Activated T-cell treated with anti-CD3 and anti-CD28 coated beads for 4 hours (primary cell): ENCODE data around the gene KIAA1614.

Experiments used
- DNase-seq: peaks from one replicate; pipeline ENCODE4 v3.0.0-alpha.2; 2020

KIAA1614 gene, protein sequence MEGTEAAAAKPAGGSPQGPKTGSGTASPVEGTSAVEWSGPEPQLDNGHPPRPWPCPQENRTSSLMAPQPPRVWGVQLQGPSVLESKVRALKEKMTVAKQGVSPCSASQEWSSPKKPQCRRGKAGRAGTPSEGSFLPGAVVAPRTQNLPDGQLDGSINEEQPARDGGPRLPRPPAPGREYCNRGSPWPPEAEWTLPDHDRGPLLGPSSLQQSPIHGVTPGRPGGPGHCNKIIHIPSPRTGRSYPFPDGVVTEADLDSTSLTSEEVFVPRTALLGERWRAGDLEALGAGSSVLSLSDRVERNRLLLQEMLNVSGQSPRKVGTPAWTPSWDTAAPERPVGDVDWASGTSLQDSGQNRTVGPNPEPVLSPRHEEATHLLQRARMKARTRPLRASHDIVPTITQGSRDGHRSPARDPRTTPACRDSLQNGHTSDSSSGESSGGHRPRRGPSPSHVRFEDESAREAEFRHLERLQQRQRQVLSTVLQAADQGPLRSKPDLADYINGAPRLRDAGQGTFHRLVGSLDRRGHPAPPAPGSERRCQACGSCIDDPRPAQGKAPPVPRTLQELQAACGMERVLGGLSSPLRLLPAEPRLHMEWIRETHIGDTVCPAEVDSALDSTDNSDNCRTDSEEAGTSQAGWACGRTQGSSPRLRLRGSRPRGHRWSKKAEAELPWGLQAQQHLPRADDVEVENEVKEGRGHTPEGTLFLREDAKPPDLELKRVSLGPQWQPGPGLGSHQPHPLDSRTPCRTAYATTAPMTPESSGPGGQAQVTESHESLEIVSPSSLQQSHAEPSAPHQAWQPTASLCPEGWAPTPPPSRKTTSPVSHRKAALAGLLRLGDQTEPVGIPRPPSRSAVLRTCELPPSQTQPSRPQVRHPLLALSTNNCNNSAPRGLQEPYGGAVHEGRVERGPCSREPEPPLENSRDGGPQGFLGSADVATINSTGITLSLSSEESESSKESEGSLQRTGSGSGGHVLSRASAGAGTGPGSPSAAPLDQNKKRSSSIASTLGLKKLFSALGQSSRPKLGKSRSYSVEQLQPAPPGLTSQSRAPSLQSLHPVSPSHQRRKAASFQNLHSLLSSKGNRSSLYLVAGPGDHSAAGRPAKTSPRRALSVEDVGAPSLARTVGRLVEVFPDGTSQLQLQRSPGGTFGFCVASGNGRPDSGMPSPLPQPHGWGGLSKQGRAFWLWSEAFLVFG

GRCh38 chr1:180912801-180913565, at the start of gene KIAA1614:
KIAA1614 (plus strand) TSS chr1:180912897; CDS start chr1:180913244, 347 bp downstream.
- no peak for DNase-seq

- DNase-seq = no peak
Measured at GRCh38 chr1:180863158-180863775, 49.4 kb upstream of the KIAA1614 start.

DNA sequence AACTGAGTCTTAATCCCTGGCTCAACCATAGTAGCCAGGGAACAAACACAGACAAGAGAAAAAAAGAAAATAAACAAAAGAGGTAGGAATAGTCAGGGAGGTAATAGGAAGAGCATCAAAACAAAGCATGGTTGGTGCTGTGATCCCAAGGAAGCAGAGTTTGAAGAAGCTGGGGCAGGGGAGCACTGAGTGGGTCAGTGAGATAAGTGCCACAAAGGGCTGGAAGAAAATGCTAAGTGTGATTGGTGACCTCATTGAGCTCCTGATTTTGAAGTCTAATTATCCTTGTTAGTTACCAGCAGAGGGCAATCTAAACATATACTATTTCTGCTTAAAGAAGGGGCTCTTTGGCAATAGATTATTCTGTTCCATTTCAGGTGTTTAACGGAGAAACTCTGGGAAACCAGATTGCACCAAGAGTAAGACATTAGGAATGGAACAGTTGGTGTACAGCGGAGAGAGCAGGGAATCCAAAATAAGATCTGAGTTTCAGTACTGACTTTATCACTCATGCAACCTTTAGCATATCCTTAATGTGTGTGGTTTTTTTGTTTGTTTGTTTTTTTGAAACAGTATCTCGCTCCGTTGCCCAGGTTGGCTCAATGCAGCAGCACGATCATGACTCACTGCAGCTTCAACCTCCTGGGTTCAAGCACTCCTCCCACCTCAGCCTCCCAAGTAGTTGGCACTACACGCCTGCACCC, 30.7 kb upstream of the KIAA1614 start:
- DNase-seq = no peak

GRCh38 chr1:180884588-180885300, 28.0 kb upstream of the KIAA1614 start:
- no peak for DNase-seq

DNA sequence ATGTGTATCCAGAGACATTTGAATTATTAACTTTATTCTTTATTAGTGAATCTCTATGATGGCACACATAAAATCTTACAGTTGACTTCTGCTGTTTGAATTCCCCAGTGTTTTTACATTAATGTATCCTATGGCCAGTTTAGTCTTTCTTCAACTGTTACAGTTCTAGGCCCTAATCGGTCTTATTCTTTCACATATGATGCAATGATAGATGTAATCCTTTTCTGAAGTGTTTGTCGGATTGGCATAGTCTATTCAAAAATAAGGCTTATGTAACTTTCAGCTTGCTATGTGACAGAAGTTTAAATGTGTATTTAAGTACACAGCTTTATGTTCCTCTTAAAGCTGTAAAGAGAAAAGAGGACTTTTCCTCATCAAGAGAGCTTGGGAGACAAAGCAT, 26.4 kb upstream of the KIAA1614 start:
- DNase-seq = no peak

GRCh38 chr1:180887841-180888240, 24.9 kb upstream of the KIAA1614 start:
- no peak for DNase-seq

GRCh38 chr1:180888870-180889269, 23.8 kb upstream of the KIAA1614 start:
- no peak for DNase-seq

- no peak for DNase-seq
Measured at GRCh38 chr1:180889325-180889724, 23.4 kb upstream of the KIAA1614 start.

DNA sequence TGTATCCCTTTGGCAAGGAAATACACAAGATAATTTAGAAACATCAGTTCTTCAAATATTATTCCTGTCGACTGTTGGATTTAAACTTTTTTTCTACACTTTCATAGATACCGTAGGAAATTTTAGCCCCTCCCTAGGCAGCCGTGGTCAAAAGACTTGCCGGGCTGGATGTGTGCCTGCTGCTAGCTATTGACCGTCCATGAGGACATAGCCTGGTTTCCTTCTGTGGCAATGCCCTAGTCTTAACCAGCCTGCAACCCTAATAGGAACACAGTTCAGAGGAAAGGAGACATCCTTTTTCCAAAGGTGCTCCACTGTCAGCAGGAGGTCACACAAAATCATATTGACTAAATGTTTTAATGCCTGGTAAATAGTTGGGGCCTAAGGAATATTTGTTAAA, 20.4 kb upstream of the KIAA1614 start:
- DNase-seq = no peak

GRCh38 chr1:180892675-180893074, 20.0 kb upstream of the KIAA1614 start:
- no peak for DNase-seq

GRCh38 chr1:180893614-180894013, 19.1 kb upstream of the KIAA1614 start:
- DNase-seq = no peak

DNA sequence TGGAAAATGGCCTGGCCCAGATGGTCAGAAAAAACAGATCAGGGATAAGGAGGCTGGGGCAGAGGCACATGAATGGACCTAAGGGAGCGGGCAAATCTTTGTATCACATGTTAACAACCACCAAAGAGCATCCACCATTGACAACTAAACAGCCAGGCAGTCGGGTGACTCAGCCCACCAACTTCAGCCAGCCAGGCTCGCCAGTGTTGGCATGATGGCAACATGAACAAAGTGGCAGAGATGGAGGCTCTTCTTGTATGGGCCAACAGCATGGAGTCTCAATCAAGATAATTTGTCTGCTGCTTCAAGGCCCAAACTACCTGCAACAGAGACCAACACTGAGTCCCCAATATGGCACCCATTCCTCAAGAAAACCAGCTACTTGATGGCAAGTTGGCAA, 16.5 kb upstream of the KIAA1614 start:
- no peak for DNase-seq

- no peak for DNase-seq
Measured at GRCh38 chr1:180898441-180899219, 14.1 kb upstream of the KIAA1614 start.

- no peak for DNase-seq
Measured at GRCh38 chr1:180899262-180899661, 13.4 kb upstream of the KIAA1614 start.

DNA sequence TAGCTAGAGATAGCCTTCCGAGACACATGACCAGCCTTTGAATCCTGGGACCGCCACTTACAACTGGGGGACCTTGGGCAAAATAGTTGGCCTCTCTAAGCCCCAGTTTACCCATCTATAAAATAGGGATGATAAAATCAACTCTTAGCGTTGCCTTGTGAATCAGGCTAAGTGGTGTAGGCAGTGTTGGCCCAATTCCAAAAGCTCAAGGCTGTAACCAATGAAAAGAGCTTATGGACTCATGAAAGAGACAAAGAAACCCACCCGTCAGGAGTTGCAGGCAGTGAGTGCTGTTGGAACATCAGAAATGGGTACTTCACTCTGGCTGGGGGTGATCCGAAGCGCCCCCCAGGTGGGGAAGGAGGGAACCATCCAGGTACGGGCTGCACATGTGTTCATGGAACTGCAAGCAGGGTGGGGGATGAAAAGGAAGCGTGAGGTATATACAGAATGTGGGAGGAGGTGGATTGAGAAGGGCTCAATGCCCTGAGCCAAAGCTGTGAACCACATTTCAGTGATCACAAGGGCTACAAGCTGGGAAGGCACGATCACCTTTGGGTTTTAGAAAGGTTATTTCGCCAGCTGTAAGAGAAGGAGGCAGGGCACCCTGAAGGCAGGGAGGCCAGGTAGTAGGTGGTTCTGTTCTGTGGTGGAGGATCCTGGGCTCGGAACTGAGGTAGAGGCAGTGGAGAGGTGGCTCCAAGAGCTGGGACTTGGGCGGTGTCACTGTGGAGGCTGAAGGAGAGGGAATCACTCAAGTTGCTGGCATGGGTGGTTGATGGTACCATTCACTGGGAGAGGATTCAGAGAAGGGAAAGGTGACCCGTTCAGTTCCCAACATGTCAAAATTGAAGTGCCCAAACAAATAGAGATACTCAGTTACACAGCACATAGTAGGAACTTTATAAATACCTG, 11.4 kb upstream of the KIAA1614 start:
- DNase-seq = no peak

DNA sequence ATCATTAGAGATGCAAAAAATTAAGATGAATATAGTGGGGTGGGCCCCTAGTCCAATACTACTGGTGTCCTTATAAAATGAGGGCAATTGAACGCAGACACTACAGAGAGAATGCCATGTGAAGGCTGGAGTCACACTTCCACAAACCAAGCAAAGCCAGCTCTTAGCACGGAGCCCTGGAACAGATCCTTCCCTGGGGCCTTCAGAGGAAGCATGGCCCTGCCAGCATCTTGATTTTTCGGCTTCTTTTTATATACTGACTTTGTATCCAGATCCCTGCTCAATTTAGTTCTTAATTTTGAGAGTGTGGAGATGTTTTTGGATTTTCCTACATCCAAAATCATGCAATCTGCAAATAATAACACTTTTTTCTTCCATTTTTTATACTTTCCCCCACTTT, 10.2 kb upstream of the KIAA1614 start:
- DNase-seq = no peak

- DNase-seq = no peak
Measured at GRCh38 chr1:180905927-180906326, 6.8 kb upstream of the KIAA1614 start.

GRCh38 chr1:180906511-180906910, 6.2 kb upstream of the KIAA1614 start:
- DNase-seq = no peak
